HG02938 (cell line): ENCODE measurements around the gene ASTN2.

Source experiments
- ATAC-seq: cut with Tn5 transposase; IDR thresholded peaks from one replicate; pipeline ENCODE4 v1.9.1; 2021; ENCODE audit warnings: mild to moderate bottlenecking, moderate library complexity; ENCODE audit not compliant: unreplicated experiment

ASTN2 gene

GRCh38 chr9:116688806-116689485 lies 725.9 kb downstream of the ASTN2 start:
- ATAC-seq = no peak

GRCh38 chr9:116687754-116688135 lies 727.1 kb downstream of the ASTN2 start:
- peak; percentile 2 for ATAC-seq

- ATAC-seq = peak; percentile 98
These were observed 727.6 kb downstream of the ASTN2 start, which contains the start of gene TRIM32 for GRCh38 chr9:116687074-116687753. TRIM32 (plus strand) TSS chr9:116687305; CDS start chr9:116697743, 10,438 bp downstream.

- ATAC-seq = peak; percentile 46
These were observed 728.2 kb downstream of the ASTN2 start for GRCh38 chr9:116686693-116687073.

- no peak for ATAC-seq
These were observed 728.7 kb downstream of the ASTN2 start for GRCh38 chr9:116686135-116686534.

GRCh38 chr9:116685166-116685565 lies 729.7 kb downstream of the ASTN2 start:
- no peak for ATAC-seq

GRCh38 chr9:116683535-116683934 lies 731.3 kb downstream of the ASTN2 start:
- no peak for ATAC-seq

GRCh38 chr9:116674210-116674980 lies 740.5 kb downstream of the ASTN2 start:
- ATAC-seq = no peak

- ATAC-seq = no peak
These were observed 741.5 kb downstream of the ASTN2 start for GRCh38 chr9:116673375-116673774.

GRCh38 chr9:116671605-116672004 lies 743.3 kb downstream of the ASTN2 start:
- peak; percentile 58 for ATAC-seq

- ATAC-seq = no peak
These were observed 745.7 kb downstream of the ASTN2 start for GRCh38 chr9:116668970-116669695.

GRCh38 chr9:116663581-116663980 lies 751.3 kb downstream of the ASTN2 start:
- no peak for ATAC-seq

GRCh38 chr9:116662646-116663310 lies 752.1 kb downstream of the ASTN2 start:
- no peak for ATAC-seq

- ATAC-seq = peak; percentile 85
These were observed 753.6 kb downstream of the ASTN2 start for GRCh38 chr9:116661037-116661954.

GRCh38 chr9:116658265-116658664 lies 756.6 kb downstream of the ASTN2 start:
- no peak for ATAC-seq

- no peak for ATAC-seq
These were observed 757.9 kb downstream of the ASTN2 start for GRCh38 chr9:116656977-116657376.

GRCh38 chr9:116656501-116656971 lies 758.3 kb downstream of the ASTN2 start:
- ATAC-seq = no peak

GRCh38 chr9:116654059-116654355 lies 760.9 kb downstream of the ASTN2 start:
- no peak for ATAC-seq

GRCh38 chr9:116653348-116654058 lies 761.4 kb downstream of the ASTN2 start:
- no peak for ATAC-seq
